Breast epithelium (tissue), 3 donors: ENCODE measurements around the gene LPAR1.

ENCODE experiments used
- CTCF ChIP-seq, 3 donors: fragments of 450-650 bp; IDR thresholded peaks; one replicate each; pipeline ENCODE4 v1.5.1; 2016 to 2017; ENCODE audit warnings: antibody characterized with exemption in 3 of 3, mild to moderate bottlenecking in 3 of 3, moderate library complexity in 3 of 3
- POLR2A ChIP-seq: fragments of 450-650 bp; IDR thresholded peaks from one replicate; pipeline ENCODE4 v1.6.1; 2016; ENCODE audit warnings: antibody characterized with exemption, mild to moderate bottlenecking, moderate library complexity

- TF ChIP-seq CTCF (IDR thresholded peaks at IDR 0.05): no peak
- no peak for TF ChIP-seq POLR2A
Observed at GRCh38 chr9:110900917-110901316, 137.4 kb downstream of the LPAR1 start.
